ENCODE measurements around the gene XCR1. TPM values are rescaled to one million over a fixed set of nuclear protein-coding genes. Genes with fewer than 3 reads are reported as not detected.
"Not testable (repeated sequence)": the region's sequence is repeated elsewhere in the genome, so short reads cannot be mapped to it uniquely, and the experiment has no call there.

The XCR1 gene
- total RNA-seq, 1 experiment from 2014 or later = not detected

- no peak for DNase-seq (ENCODE audit: unreplicated experiment)
- TF ChIP-seq CTCF (IDR thresholded peaks at IDR 0.05; ENCODE audit: unreplicated experiment) = no peak
- POLR2A ChIA-PET = no interaction called here
- no TSS peak for BruUV-seq (replicated peaks)
- intact Hi-C loops (cut with micrococcal nuclease) = no loop called here
- Mint-ChIP-seq H3K27me3 (ENCODE audit: insufficient read depth, unreplicated experiment) (peaks cover 59% of the 10 kb centered on the region), H3K9me3 (ENCODE audit: unreplicated experiment) (no peaks in the 10 kb centered on the region), H3K36me3 (ENCODE audit: insufficient read depth, unreplicated experiment) (no peaks in the 10 kb centered on the region), H3K27ac (ENCODE audit: low read depth, unreplicated experiment) (no peak overlapping the region), H3K4me3 (ENCODE audit: unreplicated experiment) (no peak overlapping the region), H3K4me1 (ENCODE audit: insufficient read depth, unreplicated experiment) (no peaks in the 10 kb centered on the region)
- CTCF ChIA-PET = interaction anchor here (1.0 kb wide), 1 partner anchor 44 kb away, joined by 3 read pairs; no protein-coding TSS in a partner anchor
Measured at GRCh38 chr3:46057716-46058115, 30.4 kb upstream of the XCR1 start.

GRCh38 chr3:46056686-46057085, 29.4 kb upstream of the XCR1 start:
- no TSS peak for BruUV-seq (replicated peaks)
- no peak overlapping the region for H3K4me3 Mint-ChIP-seq (ENCODE audit: unreplicated experiment)
- no peak for DNase-seq (ENCODE audit: unreplicated experiment)
- H3K9me3 Mint-ChIP-seq (ENCODE audit: unreplicated experiment) = no peaks in the 10 kb centered on the region
- peaks cover 59% of the 10 kb centered on the region for H3K27me3 Mint-ChIP-seq (ENCODE audit: insufficient read depth, unreplicated experiment)
- TF ChIP-seq CTCF (IDR thresholded peaks at IDR 0.05; ENCODE audit: unreplicated experiment) = no peak
- ChIA-PET CTCF (interaction anchor here (1.0 kb wide), 1 partner anchor 43 kb away, joined by 3 read pairs; no protein-coding TSS in a partner anchor), POLR2A (no interaction called here)
- no peak overlapping the region for H3K27ac Mint-ChIP-seq (ENCODE audit: low read depth, unreplicated experiment)
- no peaks in the 10 kb centered on the region for H3K4me1 Mint-ChIP-seq (ENCODE audit: insufficient read depth, unreplicated experiment)
- intact Hi-C loops (cut with micrococcal nuclease) = no loop called here
- no peaks in the 10 kb centered on the region for H3K36me3 Mint-ChIP-seq (ENCODE audit: insufficient read depth, unreplicated experiment)

- H3K4me1 Mint-ChIP-seq (ENCODE audit: insufficient read depth, unreplicated experiment); H3K36me3 Mint-ChIP-seq (ENCODE audit: insufficient read depth, unreplicated experiment); intact Hi-C loops (cut with micrococcal nuclease); H3K27ac Mint-ChIP-seq (ENCODE audit: low read depth, unreplicated experiment); BruUV-seq (replicated peaks); POLR2A ChIA-PET; H3K4me3 Mint-ChIP-seq (ENCODE audit: unreplicated experiment); H3K9me3 Mint-ChIP-seq (ENCODE audit: unreplicated experiment); DNase-seq (ENCODE audit: unreplicated experiment): not testable (repeated sequence)
- CTCF ChIA-PET = interaction anchor here (0.7 kb wide), 1 partner anchor 323 kb away, joined by 3 read pairs; no protein-coding TSS in a partner anchor
- H3K27me3 Mint-ChIP-seq (ENCODE audit: insufficient read depth, unreplicated experiment) = peaks cover 66% of the 10 kb centered on the region
Measured at GRCh38 chr3:46053761-46054515, 26.7 kb upstream of the XCR1 start.

GRCh38 chr3:46053265-46053664, 26.0 kb upstream of the XCR1 start:
- peaks cover 61% of the 10 kb centered on the region for H3K27me3 Mint-ChIP-seq (ENCODE audit: insufficient read depth, unreplicated experiment)
- BruUV-seq (replicated peaks); H3K9me3 Mint-ChIP-seq (ENCODE audit: unreplicated experiment); H3K4me3 Mint-ChIP-seq (ENCODE audit: unreplicated experiment); H3K27ac Mint-ChIP-seq (ENCODE audit: low read depth, unreplicated experiment); intact Hi-C loops (cut with micrococcal nuclease); DNase-seq (ENCODE audit: unreplicated experiment); H3K4me1 Mint-ChIP-seq (ENCODE audit: insufficient read depth, unreplicated experiment); POLR2A ChIA-PET; H3K36me3 Mint-ChIP-seq (ENCODE audit: insufficient read depth, unreplicated experiment): not testable (repeated sequence)
- CTCF ChIA-PET = interaction anchor here (0.7 kb wide), 1 partner anchor 324 kb away, joined by 3 read pairs; no protein-coding TSS in a partner anchor

- H3K4me1 Mint-ChIP-seq (ENCODE audit: insufficient read depth, unreplicated experiment) = no peaks in the 10 kb centered on the region
- no TSS peak for BruUV-seq (replicated peaks)
- ChIA-PET POLR2A (no interaction called here), CTCF (no interaction called here)
- no peak for TF ChIP-seq CTCF (IDR thresholded peaks at IDR 0.05; ENCODE audit: unreplicated experiment)
- H3K27ac Mint-ChIP-seq (ENCODE audit: low read depth, unreplicated experiment) = no peak overlapping the region
- no peak overlapping the region for H3K4me3 Mint-ChIP-seq (ENCODE audit: unreplicated experiment)
- H3K27me3 Mint-ChIP-seq (ENCODE audit: insufficient read depth, unreplicated experiment) = peaks cover 54% of the 10 kb centered on the region
- DNase-seq (ENCODE audit: unreplicated experiment) = no peak
- no peaks in the 10 kb centered on the region for H3K36me3 Mint-ChIP-seq (ENCODE audit: insufficient read depth, unreplicated experiment)
- no peaks in the 10 kb centered on the region for H3K9me3 Mint-ChIP-seq (ENCODE audit: unreplicated experiment)
- intact Hi-C loops (cut with micrococcal nuclease) = no loop called here
Measured at GRCh38 chr3:46052531-46052930, 25.2 kb upstream of the XCR1 start.
